Hypothalamus (tissue), 51 donors: ENCODE results near the gene LRP1B.
A peak's percentile ranks its signal among the peaks of the same experiment; 100 is the strongest.
"Not testable (repeated sequence)": the region's sequence is repeated elsewhere in the genome, so short reads cannot be mapped to it uniquely, and the experiment has no call there.

Experiments
- DNase-seq, 51 donors: peaks; one replicate each; lab custom pipeline; 2025; lab: John Stamatoyannopoulos, UW

LRP1B gene

GRCh38 chr2:141906678-141907077 lies 224.1 kb downstream of the LRP1B start:
- DNase-seq = no peak

- no peak for DNase-seq
Measured at GRCh38 chr2:141900826-141901225, 230.0 kb downstream of the LRP1B start.

DNA sequence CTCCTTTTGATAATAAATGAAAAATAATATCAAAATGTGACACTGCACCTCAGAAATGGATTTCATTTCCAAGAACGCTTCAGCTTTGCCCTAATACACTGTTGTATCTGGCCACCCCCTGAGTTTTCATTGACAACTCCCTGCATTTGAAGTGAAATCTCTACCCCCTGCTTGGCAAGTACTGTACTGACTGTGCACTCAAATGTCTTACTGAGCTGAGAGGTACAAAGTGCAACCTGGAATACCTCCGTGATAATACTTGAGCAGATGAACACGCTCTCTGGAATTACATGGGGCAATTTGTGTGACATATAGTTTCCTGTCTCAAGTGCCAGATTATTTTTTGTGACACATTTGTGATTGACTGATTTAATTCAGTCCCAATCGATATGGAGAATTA lies 231.1 kb downstream of the LRP1B start:
- no peak for DNase-seq

GRCh38 chr2:141889788-141890187 lies 241.0 kb downstream of the LRP1B start:
- DNase-seq = peak in 9 of 51 donors; percentile 2 to 65 (median 5)

DNA sequence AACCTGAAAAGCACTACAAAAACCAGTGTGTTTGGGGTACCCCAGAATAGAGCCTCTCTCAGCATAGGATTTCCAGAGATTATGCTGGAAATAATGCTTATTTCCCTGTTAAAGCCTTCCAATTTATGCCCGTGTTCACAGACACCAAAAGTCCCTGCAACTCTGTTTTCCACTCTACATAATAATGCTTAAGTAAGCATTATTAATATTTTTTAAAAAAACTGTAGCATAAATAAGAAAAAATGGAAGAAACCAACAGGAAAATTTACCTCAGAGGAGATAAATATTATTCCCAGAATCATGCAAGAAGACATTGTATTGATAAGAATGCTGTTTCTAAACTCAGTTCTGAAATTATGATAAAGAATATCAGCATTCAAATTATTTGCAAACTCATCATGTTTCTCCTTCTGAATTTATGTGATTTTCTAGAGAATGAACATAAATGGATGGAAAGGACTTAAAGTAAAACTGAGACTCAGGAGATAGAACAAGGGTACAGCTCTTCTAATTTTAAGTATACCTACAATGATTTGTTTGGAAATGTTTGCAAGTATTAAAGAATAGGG lies 241.7 kb downstream of the LRP1B start:
- DNase-seq = no peak

DNA sequence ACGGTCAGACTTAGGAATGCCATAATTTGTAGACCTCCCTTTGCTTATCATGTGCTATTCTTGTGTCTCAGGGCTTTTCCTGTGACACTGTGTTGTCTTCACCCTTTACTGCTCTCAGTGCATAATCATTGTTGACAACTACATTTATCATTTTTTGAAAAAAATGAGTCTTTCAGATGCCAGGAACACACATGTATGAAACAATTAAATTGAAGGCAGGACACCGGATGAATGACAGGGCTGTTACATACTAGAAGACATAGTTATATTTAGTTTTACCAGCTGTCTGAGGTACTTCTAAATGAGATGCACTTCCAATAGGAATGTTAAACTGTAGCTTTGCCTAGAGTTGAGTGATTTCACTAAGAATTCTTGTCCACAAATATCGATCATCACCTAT lies 243.5 kb downstream of the LRP1B start:
- no peak for DNase-seq

GRCh38 chr2:141878016-141878415 lies 252.8 kb downstream of the LRP1B start:
- peak in 1 of 51 donors; percentile 5 for DNase-seq

DNA sequence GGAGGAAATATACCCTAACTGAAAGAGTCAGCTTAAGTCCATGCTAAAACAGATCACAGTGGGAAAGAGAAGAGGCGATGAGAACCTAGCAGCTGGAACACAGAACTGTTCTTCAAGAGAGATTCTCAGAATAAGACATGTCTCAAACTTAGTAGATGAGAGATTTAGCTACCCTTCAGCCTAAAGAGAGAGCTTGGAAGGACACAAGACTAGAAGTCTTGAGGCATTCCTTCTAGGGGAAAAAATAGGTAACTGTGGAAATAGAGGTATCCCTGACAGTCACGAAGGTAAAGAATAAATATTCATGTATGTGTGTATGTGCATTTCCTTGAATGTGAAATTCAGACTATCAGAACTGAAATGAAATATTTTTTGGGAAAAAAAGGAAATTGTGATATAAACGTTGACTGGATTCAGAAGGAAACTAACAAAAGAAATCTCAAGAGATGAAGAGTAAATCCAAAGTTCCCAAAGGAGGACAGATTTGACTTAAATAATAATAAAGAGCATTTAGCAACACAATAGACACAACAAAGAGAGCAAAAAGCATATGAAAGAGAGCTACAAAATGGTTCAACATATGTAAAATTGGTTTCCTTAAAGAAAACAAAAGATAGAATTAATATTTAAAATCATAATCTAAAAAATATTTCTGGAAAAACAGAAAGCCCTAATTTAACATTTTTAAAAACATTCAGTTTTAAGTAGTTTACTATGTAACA lies 258.7 kb downstream of the LRP1B start:
- no peak for DNase-seq

DNA sequence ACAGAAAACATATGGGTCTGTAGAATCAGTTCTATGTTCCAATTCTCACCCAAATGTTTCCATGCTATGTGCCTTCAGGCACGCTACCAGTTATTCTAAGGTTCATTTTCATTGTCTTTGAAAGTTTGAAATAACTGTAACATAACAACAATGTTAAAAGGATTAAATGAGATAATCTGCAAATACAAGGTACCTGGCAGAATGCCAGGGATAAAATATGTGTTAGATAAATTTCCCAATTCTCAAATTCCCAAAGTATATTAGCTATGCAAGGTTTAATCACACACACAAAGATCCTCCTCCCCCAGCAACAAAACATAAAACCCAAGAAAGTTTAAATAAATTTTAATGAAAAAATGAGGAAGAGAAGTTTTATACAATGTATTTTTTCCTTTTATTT lies 261.2 kb downstream of the LRP1B start:
- DNase-seq = no peak

GRCh38 chr2:141863964-141864363 lies 266.9 kb downstream of the LRP1B start:
- DNase-seq = no peak

DNA sequence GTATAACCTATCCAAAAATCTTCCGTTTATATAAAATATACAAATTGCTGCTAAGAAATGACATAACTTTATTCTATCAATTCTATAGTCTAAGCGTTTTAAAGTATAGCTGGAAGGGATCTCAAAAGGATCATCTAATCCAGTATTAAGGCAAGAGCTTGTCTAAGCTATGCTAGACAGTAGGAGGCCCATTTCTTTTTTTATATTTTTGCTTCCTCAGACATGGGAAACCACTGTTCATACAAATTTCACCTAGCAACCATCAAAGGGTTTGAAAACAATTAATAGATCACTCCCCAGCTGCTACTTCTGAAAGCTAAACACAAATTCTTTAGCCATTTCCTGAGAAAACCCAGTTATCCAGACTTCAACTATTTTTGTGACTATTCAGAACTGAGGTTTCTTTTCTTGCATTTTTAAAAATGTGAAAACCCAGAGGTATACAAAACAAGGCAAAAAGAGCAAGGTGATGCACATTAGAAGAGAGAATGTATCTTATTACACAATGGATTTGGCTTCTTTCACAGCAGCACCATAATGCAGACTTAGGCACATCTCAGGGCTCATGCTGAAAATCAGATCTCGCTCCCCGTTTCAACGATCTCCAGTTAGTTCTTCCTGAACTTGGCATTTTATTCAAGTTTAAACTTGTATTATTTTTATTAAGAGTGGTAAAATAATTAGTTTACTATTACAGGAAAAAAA lies 274.4 kb downstream of the LRP1B start:
- no peak for DNase-seq

DNA sequence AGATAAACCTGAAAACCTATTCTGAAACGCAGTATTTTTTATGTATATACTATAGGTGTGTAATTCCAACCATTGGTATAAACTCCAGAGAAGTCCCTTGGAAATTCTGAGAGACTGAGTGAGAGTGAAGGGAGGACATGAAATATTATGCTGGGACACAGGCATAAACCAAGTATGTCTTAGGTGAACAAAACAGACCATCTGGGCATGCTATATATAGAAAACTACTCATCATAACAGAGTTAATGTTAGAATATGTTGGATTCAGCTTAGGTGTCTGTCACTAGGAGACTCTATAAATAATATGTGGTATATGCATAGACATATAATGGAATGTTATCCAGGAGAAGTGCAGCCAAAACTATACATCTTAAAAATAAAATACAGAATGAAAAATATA lies 282.6 kb downstream of the LRP1B start:
- no peak for DNase-seq

DNA sequence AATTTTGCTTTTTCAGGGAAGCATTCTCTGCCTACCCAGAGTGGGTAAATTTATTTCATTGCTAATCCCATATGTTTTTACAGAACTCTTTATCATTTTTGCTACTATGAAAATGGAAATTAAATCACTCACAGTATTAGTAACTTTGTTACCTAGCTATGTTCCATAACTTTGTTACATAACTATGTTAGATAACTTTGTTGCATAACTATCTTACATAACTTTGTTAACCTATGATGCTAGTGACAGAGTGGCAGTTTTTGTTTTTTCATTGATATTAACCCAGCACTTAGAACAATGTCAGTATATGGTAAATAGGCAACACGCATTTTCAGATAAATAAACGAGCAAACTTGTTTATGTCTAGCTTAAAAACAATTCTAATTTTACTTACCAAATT lies 286.6 kb downstream of the LRP1B start:
- no peak for DNase-seq

DNA sequence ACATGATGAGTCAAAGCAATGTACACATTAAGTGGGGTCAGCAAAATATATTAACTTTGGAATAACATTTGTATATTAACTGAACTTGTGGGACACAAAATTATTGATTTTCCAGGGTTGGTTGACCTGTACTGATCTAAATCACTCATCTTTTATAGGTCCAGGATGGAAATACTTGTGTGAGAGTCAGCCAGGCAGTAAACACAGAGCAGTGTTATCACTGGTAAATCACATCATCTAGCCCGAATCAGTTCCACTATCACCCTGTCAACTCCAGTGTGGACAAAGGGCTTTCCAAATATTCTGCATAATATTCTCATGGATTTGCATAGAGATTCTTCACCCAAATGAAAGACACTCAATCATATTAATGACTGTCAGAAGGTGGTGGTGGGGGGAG lies 295.7 kb downstream of the LRP1B start:
- no peak for DNase-seq

DNA sequence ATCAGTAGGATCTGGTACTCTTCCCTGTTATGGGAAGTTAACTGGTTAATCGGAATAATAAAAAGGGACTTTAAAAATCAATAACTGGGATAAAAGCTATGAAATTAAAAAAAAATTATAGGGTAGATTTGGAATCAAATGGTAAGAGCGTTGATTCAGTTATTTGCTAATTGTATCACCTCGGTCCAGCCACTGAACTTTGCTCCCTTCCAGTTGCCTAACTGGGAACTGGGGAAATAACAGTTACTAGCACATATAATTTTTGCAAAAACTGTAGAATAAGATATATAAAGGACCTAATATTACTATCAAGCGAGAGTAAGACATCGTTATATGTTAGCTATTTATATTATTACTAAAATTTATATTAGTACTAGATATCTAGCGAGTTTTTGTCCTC lies 302.1 kb downstream of the LRP1B start:
- DNase-seq = no peak

DNA sequence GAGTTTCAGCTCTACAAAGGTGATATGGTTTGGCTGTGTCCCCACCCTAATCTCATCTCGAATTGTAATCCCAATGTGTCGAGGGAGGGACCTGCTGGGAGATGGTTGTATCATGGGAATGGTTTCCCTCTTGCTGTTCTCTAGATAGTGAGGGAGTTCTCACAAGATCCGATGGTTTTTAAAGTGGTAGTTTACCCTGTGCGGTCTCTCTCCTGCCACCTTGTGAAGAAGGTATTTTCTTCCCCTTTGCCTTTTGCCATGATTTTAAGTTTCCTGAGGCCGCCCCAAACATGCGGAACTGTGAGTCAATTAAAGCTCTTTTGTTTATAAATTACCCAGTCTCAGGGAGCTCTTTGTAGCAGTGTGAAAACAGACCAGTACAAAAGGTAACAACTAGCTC lies 306.0 kb downstream of the LRP1B start:
- DNase-seq = no peak

DNA sequence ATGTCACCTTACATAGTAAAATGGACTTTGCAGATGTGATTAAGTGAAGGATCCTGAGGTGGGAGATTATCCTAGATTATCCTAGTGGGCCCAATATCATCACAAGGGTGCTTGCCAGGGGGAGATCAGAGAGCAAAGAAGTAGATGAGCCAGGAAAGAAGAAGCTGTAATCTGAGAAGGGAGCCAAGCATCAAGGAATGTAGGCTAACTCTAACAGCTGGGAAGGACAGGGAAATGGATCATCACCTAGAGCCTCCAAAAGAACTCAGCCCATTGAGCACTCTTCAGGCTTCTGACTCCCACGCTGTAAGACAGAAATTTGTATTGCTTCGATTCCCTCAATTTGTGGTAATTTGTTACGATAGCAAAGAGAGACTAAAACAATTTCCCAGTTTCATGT lies 309.9 kb downstream of the LRP1B start:
- no peak for DNase-seq

DNA sequence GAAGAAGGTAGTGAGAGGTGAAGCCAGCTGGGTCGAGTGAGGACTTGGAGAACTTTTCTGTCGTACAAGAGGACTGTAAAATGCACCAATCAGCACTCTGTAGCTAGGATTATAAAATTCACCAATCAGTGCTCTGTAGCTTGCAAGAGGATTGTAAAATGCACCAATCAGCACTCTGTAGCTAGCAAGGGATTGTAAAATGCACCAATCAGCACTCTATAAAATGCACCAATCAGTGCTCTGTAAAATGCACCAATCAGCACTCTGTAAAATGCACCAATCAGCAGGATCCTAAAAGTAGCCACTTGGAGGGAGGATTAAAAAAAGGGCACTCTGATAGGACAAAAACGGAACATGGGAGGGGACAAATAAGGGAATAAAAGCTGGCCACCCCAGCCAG lies 315.5 kb downstream of the LRP1B start:
- DNase-seq = not testable (repeated sequence)

GRCh38 chr2:141814150-141814549 lies 316.7 kb downstream of the LRP1B start:
- DNase-seq = no peak

DNA sequence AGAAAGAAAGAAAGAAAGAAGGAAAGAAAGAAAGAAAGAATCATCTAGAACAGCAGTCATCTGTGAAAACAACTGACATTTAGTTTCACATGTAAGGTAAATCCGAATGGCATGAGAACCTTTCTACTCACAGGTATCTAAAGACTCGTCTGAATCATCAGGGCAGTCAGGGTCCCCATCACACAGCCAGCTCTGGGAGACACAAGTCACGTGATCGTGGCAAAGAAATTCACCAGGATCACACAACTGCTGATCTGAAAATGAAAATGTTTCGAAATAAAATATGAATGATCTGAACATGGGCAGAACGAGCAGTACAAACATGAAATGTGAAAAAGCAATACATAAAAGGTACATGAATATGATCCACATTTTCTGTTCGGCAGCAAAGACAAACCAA lies 320.7 kb downstream of the LRP1B start:
- no peak for DNase-seq

GRCh38 chr2:141806090-141806489 lies 324.7 kb downstream of the LRP1B start:
- no peak for DNase-seq

- no peak for DNase-seq
Measured at GRCh38 chr2:141805302-141805701, 325.5 kb downstream of the LRP1B start.
